WTC11 (cell line): ENCODE results near the gene TFCP2. TPM values are rescaled to one million over a fixed set of nuclear protein-coding genes. Genes with fewer than 3 reads are reported as not detected.

Experiments
- ATAC-seq: fragments of 200-7000 bp; cut with Tn5 transposase; 2 replicates; pipeline ENCODE4 v1.10.0; 2021; ENCODE audit warnings: mild to moderate bottlenecking, moderate library complexity
- CTCF ChIA-PET: fragments of 300-600 bp; sonication (Branson Sonifier 250); formaldehyde crosslinking; loops from one replicate; lab custom pipeline; 2021; ENCODE audit warnings: antibody characterized with exemption; lab: Charles Lee
- POLR2A ChIA-PET: fragments of 350-600 bp; sonication (Branson Sonifier 250); formaldehyde crosslinking; loops from one replicate; lab custom pipeline; 2021; ENCODE audit warnings: antibody characterized with exemption; lab: Charles Lee
- DNase-seq: peaks from one replicate; pipeline ENCODE4 v3.0.0; 2021; ENCODE audit warnings: low spot score
- H3K27ac Mint-ChIP-seq: 2 replicates; pipeline ENCODE4 v1.8.0; 2021; ENCODE audit warnings: mixed read lengths
- H3K27me3 Mint-ChIP-seq: 2 replicates; pipeline ENCODE4 v1.8.0; 2021; ENCODE audit warnings: low read depth, mild to moderate bottlenecking, moderate library complexity, mixed read lengths
- H3K36me3 Mint-ChIP-seq: 2 replicates; pipeline ENCODE4 v1.8.0; 2021; ENCODE audit warnings: mixed read lengths
- H3K4me1 Mint-ChIP-seq: 2 replicates; pipeline ENCODE4 v1.8.0; 2022; ENCODE audit warnings: mixed read lengths
- H3K4me3 Mint-ChIP-seq: 2 replicates; pipeline ENCODE4 v1.8.0; 2021; ENCODE audit warnings: mild to moderate bottlenecking, moderate library complexity, mixed read lengths
- H3K9me3 Mint-ChIP-seq: 2 replicates; pipeline ENCODE4 v1.8.0; 2021; ENCODE audit warnings: mixed read lengths
- GTF2I ChIP-seq: fragments of 250-450 bp; sonication (Bioruptor Pico); conservative IDR thresholded peaks from 2 replicates; pipeline ENCODE4 v1.4.0; 2021; ENCODE audit warnings: mild to moderate bottlenecking
- NR1H2 ChIP-seq: sonication (generic); formaldehyde crosslinking; IDR thresholded peaks from 2 replicates; pipeline ENCODE4 v1.9.0; 2021; ENCODE audit warnings: mild to moderate bottlenecking, moderate library complexity, missing genetic modification reagents
- NR2C2 ChIP-seq: sonication (generic); formaldehyde crosslinking; IDR thresholded peaks from 2 replicates; pipeline ENCODE4 v1.8.0; 2022; ENCODE audit warnings: mild to moderate bottlenecking, missing genetic modification reagents
- SMAD4 ChIP-seq: sonication (generic); formaldehyde crosslinking; IDR thresholded peaks from 2 replicates; pipeline ENCODE4 v1.8.0; 2022; ENCODE audit warnings: mild to moderate bottlenecking, missing genetic modification reagents
- SP1 ChIP-seq: sonication (generic); formaldehyde crosslinking; conservative IDR thresholded peaks from 2 replicates; pipeline ENCODE4 v1.8.1; 2022; ENCODE audit warnings: missing genetic modification reagents
- total RNA-seq: library from RNA; stranded (reverse); gene quantifications from 3 replicates; pipeline ENCODE4 v1.2.3, GENCODE V29; 2021
- TF ChIP-seq, protein P1 (sequence below): sonication (generic); formaldehyde crosslinking; IDR thresholded peaks from 2 replicates; pipeline ENCODE4 v1.8.0; 2022; ENCODE audit warnings: mild to moderate bottlenecking, missing genetic modification reagents
- TF ChIP-seq, protein P2 (sequence below): sonication (generic); formaldehyde crosslinking; conservative IDR thresholded peaks from 2 replicates; pipeline ENCODE4 v1.8.1; 2022; ENCODE audit warnings: mild to moderate bottlenecking, missing genetic modification reagents
- TF ChIP-seq, protein P3 (sequence below): sonication (generic); formaldehyde crosslinking; IDR thresholded peaks from 2 replicates; pipeline ENCODE4 v1.8.0; 2023; ENCODE audit warnings: missing genetic modification reagents, mild to moderate bottlenecking, borderline replicate concordance
- TF ChIP-seq, protein P4 (sequence below): sonication (generic); formaldehyde crosslinking; IDR thresholded peaks from 2 replicates; pipeline ENCODE4 v1.8.1; 2022; ENCODE audit warnings: mild to moderate bottlenecking, moderate library complexity, missing genetic modification reagents
- TF ChIP-seq, protein P5 (sequence below): sonication (generic); formaldehyde crosslinking; IDR thresholded peaks from 2 replicates; pipeline ENCODE4 v1.8.1; 2022; ENCODE audit warnings: missing genetic modification reagents, borderline replicate concordance
- TF ChIP-seq, protein P6 (sequence below): fragments of 200-600 bp; IDR thresholded peaks from 2 replicates; pipeline ENCODE4 v1.8.0; 2022; ENCODE audit warnings: antibody characterized with exemption
- TF ChIP-seq, protein P7 (sequence below): sonication (generic); formaldehyde crosslinking; IDR thresholded peaks from 2 replicates; pipeline ENCODE4 v1.8.0; 2022; ENCODE audit warnings: mild to moderate bottlenecking, missing genetic modification reagents

Gene TFCP2
- total RNA-seq, 1 experiment from 2014 or later, result 35.4 TPM

DNA sequence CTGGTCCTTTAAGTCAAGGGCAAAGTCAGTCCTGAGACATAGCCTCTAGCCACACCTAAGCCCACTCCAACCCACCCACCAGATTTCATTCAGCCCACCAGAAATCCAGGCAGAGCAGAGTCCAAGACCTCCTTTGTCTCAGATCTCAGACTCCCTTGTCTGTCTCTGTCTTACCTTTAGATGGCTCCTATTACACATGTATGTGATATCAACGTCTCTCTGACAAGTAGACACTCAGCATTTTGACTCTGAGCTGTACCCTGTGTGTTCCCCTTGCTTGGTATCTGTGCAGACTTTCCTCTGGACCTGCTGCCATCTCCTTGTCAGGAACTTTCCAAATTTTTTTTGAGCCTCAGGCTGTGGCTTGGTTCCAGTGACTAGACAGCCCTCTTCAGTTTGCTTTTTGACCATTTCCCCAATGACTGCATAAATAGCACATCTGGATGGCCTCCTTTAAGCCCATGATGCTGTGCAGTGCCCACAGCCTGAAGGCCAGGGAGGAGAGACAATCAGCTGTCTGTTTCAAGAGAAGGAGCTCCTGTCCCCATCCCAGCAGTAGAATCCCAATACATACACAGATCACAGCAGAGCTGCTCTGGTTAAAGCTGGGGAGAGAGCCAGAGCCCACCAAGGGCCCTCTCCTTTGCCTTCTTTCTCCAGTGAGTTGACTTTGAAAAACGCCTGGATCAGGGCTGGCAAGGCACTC lies 37.9 kb upstream of the TFCP2 start:
- POLR2A ChIA-PET, result no interaction called here

More for the DNA sequence above, 37.9 kb upstream of the TFCP2 start:
- no peak for ATAC-seq
- no peaks in the 10 kb centered on the region for H3K9me3 Mint-ChIP-seq
- no peak overlapping the region for H3K4me3 Mint-ChIP-seq
- peak overlapping the region; percentile 67; the same call in 1 of the 2 replicates for H3K27ac Mint-ChIP-seq
- TF ChIP-seq NR2C2 (CRISPR knock-in tag), result no peak
- TF ChIP-seq, protein P1, sequence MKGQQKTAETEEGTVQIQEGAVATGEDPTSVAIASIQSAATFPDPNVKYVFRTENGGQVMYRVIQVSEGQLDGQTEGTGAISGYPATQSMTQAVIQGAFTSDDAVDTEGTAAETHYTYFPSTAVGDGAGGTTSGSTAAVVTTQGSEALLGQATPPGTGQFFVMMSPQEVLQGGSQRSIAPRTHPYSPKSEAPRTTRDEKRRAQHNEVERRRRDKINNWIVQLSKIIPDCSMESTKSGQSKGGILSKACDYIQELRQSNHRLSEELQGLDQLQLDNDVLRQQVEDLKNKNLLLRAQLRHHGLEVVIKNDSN (CRISPR knock-in tag), result no peak
- TF ChIP-seq, protein P2, sequence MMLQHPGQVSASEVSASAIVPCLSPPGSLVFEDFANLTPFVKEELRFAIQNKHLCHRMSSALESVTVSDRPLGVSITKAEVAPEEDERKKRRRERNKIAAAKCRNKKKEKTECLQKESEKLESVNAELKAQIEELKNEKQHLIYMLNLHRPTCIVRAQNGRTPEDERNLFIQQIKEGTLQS (CRISPR knock-in tag), result no peak
- TF ChIP-seq, protein P3, sequence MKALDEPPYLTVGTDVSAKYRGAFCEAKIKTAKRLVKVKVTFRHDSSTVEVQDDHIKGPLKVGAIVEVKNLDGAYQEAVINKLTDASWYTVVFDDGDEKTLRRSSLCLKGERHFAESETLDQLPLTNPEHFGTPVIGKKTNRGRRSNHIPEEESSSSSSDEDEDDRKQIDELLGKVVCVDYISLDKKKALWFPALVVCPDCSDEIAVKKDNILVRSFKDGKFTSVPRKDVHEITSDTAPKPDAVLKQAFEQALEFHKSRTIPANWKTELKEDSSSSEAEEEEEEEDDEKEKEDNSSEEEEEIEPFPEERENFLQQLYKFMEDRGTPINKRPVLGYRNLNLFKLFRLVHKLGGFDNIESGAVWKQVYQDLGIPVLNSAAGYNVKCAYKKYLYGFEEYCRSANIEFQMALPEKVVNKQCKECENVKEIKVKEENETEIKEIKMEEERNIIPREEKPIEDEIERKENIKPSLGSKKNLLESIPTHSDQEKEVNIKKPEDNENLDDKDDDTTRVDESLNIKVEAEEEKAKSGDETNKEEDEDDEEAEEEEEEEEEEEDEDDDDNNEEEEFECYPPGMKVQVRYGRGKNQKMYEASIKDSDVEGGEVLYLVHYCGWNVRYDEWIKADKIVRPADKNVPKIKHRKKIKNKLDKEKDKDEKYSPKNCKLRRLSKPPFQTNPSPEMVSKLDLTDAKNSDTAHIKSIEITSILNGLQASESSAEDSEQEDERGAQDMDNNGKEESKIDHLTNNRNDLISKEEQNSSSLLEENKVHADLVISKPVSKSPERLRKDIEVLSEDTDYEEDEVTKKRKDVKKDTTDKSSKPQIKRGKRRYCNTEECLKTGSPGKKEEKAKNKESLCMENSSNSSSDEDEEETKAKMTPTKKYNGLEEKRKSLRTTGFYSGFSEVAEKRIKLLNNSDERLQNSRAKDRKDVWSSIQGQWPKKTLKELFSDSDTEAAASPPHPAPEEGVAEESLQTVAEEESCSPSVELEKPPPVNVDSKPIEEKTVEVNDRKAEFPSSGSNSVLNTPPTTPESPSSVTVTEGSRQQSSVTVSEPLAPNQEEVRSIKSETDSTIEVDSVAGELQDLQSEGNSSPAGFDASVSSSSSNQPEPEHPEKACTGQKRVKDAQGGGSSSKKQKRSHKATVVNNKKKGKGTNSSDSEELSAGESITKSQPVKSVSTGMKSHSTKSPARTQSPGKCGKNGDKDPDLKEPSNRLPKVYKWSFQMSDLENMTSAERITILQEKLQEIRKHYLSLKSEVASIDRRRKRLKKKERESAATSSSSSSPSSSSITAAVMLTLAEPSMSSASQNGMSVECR, result no peak
- TF ChIP-seq SMAD4 (CRISPR knock-in tag), result no peak
- TF ChIP-seq, protein P4, sequence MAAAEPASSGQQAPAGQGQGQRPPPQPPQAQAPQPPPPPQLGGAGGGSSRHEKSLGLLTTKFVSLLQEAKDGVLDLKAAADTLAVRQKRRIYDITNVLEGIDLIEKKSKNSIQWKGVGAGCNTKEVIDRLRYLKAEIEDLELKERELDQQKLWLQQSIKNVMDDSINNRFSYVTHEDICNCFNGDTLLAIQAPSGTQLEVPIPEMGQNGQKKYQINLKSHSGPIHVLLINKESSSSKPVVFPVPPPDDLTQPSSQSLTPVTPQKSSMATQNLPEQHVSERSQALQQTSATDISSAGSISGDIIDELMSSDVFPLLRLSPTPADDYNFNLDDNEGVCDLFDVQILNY (CRISPR knock-in tag), result no peak
- TF ChIP-seq SP1 (CRISPR knock-in tag), result no peak
- no peak for TF ChIP-seq NR1H2 (CRISPR knock-in tag)
- TF ChIP-seq, protein P5, sequence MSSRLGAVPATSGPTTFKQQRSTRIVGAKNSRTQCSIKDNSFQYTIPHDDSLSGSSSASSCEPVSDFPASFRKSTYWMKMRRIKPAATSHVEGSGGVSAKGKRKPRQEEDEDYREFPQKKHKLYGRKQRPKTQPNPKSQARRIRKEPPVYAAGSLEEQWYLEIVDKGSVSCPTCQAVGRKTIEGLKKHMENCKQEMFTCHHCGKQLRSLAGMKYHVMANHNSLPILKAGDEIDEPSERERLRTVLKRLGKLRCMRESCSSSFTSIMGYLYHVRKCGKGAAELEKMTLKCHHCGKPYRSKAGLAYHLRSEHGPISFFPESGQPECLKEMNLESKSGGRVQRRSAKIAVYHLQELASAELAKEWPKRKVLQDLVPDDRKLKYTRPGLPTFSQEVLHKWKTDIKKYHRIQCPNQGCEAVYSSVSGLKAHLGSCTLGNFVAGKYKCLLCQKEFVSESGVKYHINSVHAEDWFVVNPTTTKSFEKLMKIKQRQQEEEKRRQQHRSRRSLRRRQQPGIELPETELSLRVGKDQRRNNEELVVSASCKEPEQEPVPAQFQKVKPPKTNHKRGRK (CRISPR knock-in tag), result no peak
- TF ChIP-seq, protein P6, sequence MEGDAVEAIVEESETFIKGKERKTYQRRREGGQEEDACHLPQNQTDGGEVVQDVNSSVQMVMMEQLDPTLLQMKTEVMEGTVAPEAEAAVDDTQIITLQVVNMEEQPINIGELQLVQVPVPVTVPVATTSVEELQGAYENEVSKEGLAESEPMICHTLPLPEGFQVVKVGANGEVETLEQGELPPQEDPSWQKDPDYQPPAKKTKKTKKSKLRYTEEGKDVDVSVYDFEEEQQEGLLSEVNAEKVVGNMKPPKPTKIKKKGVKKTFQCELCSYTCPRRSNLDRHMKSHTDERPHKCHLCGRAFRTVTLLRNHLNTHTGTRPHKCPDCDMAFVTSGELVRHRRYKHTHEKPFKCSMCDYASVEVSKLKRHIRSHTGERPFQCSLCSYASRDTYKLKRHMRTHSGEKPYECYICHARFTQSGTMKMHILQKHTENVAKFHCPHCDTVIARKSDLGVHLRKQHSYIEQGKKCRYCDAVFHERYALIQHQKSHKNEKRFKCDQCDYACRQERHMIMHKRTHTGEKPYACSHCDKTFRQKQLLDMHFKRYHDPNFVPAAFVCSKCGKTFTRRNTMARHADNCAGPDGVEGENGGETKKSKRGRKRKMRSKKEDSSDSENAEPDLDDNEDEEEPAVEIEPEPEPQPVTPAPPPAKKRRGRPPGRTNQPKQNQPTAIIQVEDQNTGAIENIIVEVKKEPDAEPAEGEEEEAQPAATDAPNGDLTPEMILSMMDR, result no peak
- TF ChIP-seq GTF2I (CRISPR knock-in tag), result no peak
- TF ChIP-seq, protein P7, sequence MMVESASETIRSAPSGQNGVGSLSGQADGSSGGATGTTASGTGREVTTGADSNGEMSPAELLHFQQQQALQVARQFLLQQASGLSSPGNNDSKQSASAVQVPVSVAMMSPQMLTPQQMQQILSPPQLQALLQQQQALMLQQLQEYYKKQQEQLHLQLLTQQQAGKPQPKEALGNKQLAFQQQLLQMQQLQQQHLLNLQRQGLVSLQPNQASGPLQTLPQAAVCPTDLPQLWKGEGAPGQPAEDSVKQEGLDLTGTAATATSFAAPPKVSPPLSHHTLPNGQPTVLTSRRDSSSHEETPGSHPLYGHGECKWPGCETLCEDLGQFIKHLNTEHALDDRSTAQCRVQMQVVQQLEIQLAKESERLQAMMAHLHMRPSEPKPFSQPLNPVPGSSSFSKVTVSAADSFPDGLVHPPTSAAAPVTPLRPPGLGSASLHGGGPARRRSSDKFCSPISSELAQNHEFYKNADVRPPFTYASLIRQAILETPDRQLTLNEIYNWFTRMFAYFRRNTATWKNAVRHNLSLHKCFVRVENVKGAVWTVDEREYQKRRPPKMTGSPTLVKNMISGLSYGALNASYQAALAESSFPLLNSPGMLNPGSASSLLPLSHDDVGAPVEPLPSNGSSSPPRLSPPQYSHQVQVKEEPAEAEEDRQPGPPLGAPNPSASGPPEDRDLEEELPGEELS (CRISPR knock-in tag), result no peak
- CTCF ChIA-PET, result interaction anchor here (0.6 kb wide), 1 partner anchor 120 kb away, joined by 3 read pairs; no protein-coding TSS in a partner anchor
- peaks cover 3% of the 10 kb centered on the region; the same call in 1 of the 2 replicates for H3K36me3 Mint-ChIP-seq
- no peaks in the 10 kb centered on the region for H3K27me3 Mint-ChIP-seq
- H3K4me1 Mint-ChIP-seq, result no peaks in the 10 kb centered on the region
- no peak for DNase-seq
